ENCODE measurements around the gene HECW1. TPM values are rescaled to one million over a fixed set of nuclear protein-coding genes. Genes with fewer than 3 reads are reported as not detected.

The HECW1 gene
- total and polyA plus RNA-seq, 8 donors: 0.04 to 0.69 (median 0.12) TPM; not detected in 5

GRCh38 chr7:43449577-43449976, 337.1 kb downstream of the HECW1 start:
- no peak overlapping the region for H3K4me3 ChIP-seq
- intact Hi-C loops (cut with DNase I): no loop called here
- no peak for ATAC-seq
- no peak for FAIRE-seq
- 70 to 75% methylated on average over 3 of the region's 3 CpGs for WGBS, 2 donors
- H3K27ac ChIP-seq: no peak overlapping the region
- no peaks in the 10 kb centered on the region for H3K9me3 ChIP-seq
- DNase-seq: no peak
- no peaks in the 10 kb centered on the region for H3K27me3 ChIP-seq
- no peaks in the 10 kb centered on the region for H3K4me1 ChIP-seq
- no peak for TF ChIP-seq CTCF (IDR thresholded peaks at IDR 0.05)
- no peaks in the 10 kb centered on the region for H3K36me3 ChIP-seq

GRCh38 chr7:43450894-43451293, 338.4 kb downstream of the HECW1 start:
- no peaks in the 10 kb centered on the region for H3K36me3 ChIP-seq
- no peak overlapping the region for H3K27ac ChIP-seq
- no peaks in the 10 kb centered on the region for H3K27me3 ChIP-seq
- H3K9me3 ChIP-seq: no peaks in the 10 kb centered on the region
- no peak for TF ChIP-seq CTCF (IDR thresholded peaks at IDR 0.05)
- no peak for FAIRE-seq
- ATAC-seq: no peak
- no peak overlapping the region for H3K4me3 ChIP-seq
- 68 to 80% methylated on average over 3 of the region's 3 CpGs for WGBS, 2 donors
- intact Hi-C loops (cut with DNase I): no loop called here
- H3K4me1 ChIP-seq: no peaks in the 10 kb centered on the region
- DNase-seq: no peak

- DNase-seq: no peak
- peak in 2 of 4 donors; percentile 28 to 34 for TF ChIP-seq CTCF (IDR thresholded peaks at IDR 0.05)
- Histone ChIP-seq H3K4me1 (no peaks in the 10 kb centered on the region), H3K27me3 (no peaks in the 10 kb centered on the region), H3K9me3 (no peaks in the 10 kb centered on the region), H3K4me3 (no peak overlapping the region), H3K27ac (no peak overlapping the region), H3K36me3 (no peaks in the 10 kb centered on the region)
- 16 to 25% methylated on average over 8 of the region's 8 CpGs for WGBS, 2 donors
- FAIRE-seq: no peak
- intact Hi-C loops (cut with DNase I): no loop called here
- ATAC-seq: peak in 3 of 4 donors; percentile 72 to 76 (median 75)
Measured at GRCh38 chr7:43454936-43455518, 342.6 kb downstream of the HECW1 start.

DNA sequence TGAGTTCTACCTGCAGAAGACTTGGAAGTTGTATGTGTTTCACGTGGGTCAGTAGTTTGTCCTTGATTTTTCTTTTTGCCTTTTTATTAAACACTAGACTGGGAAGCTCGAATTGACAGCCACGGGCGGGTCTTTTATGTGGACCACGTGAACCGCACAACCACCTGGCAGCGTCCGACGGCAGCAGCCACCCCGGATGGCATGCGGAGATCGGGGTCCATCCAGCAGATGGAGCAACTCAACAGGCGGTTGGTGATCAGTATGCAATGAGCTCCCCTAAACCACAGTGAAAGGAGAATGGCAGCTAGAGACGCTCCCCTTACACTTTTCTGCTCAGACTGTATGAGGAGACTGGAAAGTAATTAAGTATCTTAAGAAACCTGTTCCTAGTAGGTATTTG, 343.8 kb downstream of the HECW1 start:
- intact Hi-C loops (cut with DNase I): no loop called here
- TF ChIP-seq CTCF (IDR thresholded peaks at IDR 0.05): no peak
- Histone ChIP-seq H3K4me3 (no peak overlapping the region), H3K4me1 (no peaks in the 10 kb centered on the region), H3K27me3 (no peaks in the 10 kb centered on the region), H3K27ac (no peak overlapping the region), H3K36me3 (no peaks in the 10 kb centered on the region), H3K9me3 (no peaks in the 10 kb centered on the region)
- no peak for DNase-seq
- ATAC-seq: peak in 1 of 4 donors; percentile 28
- WGBS, 2 donors: 58 to 63% methylated on average over 14 of the region's 14 CpGs
- no peak for FAIRE-seq

DNA sequence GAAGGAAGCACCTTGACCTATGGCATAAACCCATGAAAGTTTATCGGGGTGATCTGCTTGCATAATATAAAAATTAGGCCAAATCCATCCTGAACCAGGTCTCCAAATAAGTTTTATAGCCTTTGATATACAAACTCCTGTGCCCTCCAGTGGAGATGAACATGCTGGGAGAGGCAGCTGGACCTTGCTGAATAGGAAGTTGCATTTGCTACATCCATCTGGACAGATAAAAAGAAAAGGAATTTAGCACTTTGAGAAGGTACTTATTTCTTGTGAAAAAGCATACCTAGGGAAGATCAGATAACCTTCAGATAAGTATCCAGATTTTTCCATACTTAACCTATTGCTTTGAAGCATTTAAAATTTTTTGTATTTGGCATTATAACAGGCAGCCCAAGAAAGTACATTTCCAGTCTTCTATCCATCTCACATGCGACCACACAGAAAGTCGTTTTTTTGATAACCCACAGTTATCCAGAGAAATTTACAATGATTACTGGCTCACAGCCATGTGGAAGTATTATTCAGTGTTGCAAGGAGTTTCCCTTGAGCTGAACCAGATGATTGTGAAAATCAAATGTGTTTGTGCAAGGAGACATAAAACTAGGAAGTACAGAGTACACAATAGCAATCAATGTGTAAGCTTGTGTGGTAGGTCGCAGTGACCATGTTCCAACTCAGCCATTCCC, 346.0 kb downstream of the HECW1 start:
- Histone ChIP-seq H3K4me3 (no peak overlapping the region), H3K36me3 (no peaks in the 10 kb centered on the region), H3K9me3 (no peaks in the 10 kb centered on the region), H3K27me3 (no peaks in the 10 kb centered on the region), H3K27ac (no peak overlapping the region), H3K4me1 (no peaks in the 10 kb centered on the region)
- ATAC-seq (no peak), DNase-seq (no peak), FAIRE-seq (no peak)
- intact Hi-C loops (cut with DNase I): no loop called here
- TF ChIP-seq CTCF (IDR thresholded peaks at IDR 0.05): no peak
- WGBS, 2 donors: 43 to 47% methylated on average over 4 of the region's 4 CpGs

Data from pancreas (tissue), 10 donors.